ENCODE data around the gene CPN2. TPM values are rescaled to one million over a fixed set of nuclear protein-coding genes. Genes with fewer than 3 reads are reported as not detected.

Gene CPN2
- total RNA-seq, 2 donors from 2014 or later: not detected

DNA sequence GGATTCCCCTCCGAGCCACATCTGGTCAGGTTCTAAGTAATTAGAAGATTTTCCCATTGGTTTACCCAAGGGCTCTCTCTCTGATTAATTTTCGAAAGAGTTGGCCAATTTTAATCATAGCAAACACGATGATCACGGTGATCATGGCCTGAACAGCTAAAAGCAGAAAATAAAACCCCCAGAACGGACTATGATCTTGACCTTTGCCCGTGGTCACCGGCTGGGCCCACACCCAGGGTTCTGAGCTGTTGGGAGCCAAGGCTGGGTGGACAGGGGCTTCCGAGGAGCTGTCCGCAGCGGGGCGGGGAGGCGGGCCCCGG lies 45.4 kb upstream of the CPN2 start:
- Histone ChIP-seq H3K27me3 (no peaks in the 10 kb centered on the region), H3K4me1 (peaks cover 0 to 23% of the 10 kb centered on the region in 2 donors), H3K36me3 (no peaks in the 10 kb centered on the region), H3K4me3 (peak overlapping the region; percentile 19 to 38), H3K27ac (no peak overlapping the region), H3K9me3 (no peaks in the 10 kb centered on the region)
- no peak for DNase-seq (ENCODE audit: low spot score)
- TF ChIP-seq, protein P1, sequence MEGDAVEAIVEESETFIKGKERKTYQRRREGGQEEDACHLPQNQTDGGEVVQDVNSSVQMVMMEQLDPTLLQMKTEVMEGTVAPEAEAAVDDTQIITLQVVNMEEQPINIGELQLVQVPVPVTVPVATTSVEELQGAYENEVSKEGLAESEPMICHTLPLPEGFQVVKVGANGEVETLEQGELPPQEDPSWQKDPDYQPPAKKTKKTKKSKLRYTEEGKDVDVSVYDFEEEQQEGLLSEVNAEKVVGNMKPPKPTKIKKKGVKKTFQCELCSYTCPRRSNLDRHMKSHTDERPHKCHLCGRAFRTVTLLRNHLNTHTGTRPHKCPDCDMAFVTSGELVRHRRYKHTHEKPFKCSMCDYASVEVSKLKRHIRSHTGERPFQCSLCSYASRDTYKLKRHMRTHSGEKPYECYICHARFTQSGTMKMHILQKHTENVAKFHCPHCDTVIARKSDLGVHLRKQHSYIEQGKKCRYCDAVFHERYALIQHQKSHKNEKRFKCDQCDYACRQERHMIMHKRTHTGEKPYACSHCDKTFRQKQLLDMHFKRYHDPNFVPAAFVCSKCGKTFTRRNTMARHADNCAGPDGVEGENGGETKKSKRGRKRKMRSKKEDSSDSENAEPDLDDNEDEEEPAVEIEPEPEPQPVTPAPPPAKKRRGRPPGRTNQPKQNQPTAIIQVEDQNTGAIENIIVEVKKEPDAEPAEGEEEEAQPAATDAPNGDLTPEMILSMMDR (IDR thresholded peaks at IDR 0.05): no peak

DNA sequence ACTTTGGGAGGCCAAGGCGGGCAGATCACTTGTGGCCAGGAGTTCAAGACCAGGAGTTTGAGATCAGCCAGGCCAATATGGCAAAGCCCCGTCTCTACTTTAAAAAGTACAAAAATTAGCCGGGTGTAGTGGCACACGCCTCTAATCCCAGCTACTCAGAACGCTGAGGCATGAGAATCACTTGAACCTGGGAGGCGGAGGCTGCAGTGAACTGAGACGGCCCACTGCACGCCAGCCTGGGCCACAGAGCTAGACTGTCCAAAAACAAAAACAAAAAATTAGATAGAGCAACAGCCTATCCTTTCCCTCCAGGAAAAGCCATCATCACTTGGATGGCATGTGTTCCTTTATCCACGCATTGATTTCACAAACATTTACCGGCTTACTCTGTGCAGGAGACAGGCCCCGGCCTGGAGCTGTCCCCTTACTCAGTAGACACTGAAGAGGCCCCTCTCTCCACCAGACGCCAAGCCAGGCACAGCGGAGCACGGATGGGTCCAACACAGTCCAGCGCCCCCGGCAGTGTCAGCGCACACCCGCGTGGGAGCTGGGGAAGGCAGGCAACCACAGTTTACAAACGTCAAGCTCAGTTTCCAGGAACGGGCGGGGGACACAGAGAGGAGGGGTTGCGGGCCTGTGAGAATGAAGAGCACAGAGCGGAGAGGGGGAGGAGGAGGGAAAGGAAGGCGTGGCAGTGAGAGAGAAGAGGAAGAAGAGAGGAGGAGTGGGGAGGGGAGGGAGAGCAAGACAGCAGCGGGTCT lies 44.8 kb upstream of the CPN2 start:
- no peaks in the 10 kb centered on the region for H3K36me3 ChIP-seq
- H3K9me3 ChIP-seq: no peaks in the 10 kb centered on the region
- peak overlapping the region in 1 of 2 donors; percentile 38 for H3K4me3 ChIP-seq

DNA sequence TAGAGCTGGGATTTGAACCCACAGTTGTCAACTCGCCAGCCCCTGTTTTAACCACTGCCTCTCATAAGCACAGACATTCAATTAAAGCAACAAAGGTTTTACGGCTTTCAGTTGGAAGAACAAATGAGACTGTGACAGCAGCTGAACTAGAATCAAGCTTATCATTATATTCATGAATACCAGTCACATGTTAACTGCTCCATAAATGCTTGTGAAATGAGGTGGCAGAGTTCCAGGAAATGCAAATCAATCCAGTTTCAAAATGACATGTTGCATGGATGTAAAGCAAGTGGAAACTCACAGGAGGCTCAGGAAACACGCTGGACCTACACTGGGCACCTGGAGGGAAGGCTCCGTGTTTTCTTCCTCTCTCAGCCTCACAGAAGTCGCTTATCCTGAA lies 44.1 kb upstream of the CPN2 start:
- TF ChIP-seq, protein P1 (IDR thresholded peaks at IDR 0.05): no peak
- no peaks in the 10 kb centered on the region for H3K9me3 ChIP-seq
- H3K27me3 ChIP-seq: no peaks in the 10 kb centered on the region
- H3K4me3 ChIP-seq: no peak overlapping the region
- H3K4me1 ChIP-seq: peaks cover 0 to 23% of the 10 kb centered on the region in 2 donors
- no peak overlapping the region for H3K27ac ChIP-seq
- H3K36me3 ChIP-seq: no peaks in the 10 kb centered on the region
- DNase-seq (ENCODE audit: low spot score): no peak

More for the DNA sequence above, 44.8 kb upstream of the CPN2 start:
- TF ChIP-seq, protein P1 (IDR thresholded peaks at IDR 0.05): no peak
- Histone ChIP-seq H3K27me3 (no peaks in the 10 kb centered on the region), H3K4me1 (peaks cover 0 to 23% of the 10 kb centered on the region in 2 donors), H3K27ac (no peak overlapping the region)
- no peak for DNase-seq (ENCODE audit: low spot score)

DNA sequence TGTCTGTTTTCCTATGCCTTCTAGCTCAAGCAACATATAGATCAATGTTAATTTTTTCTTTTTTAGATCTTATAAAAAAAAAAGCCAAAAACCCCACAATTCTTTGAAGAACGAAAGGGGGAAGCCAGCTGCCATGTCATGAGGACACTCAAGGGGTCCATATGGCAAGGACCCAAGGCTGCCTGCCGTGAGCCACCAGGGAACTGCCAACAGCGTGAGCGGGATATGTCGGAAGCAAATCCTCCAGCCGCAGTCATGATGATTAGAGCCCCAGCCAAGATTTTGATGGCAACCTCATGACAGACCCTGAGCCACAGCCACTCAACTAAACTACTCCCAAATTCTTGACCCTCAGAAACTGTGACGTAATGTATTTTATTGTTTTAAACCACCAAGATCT lies 41.4 kb upstream of the CPN2 start:
- Histone ChIP-seq H3K36me3 (no peaks in the 10 kb centered on the region), H3K27me3 (no peaks in the 10 kb centered on the region), H3K27ac (no peak overlapping the region), H3K4me1 (peaks cover 0 to 12% of the 10 kb centered on the region in 2 donors), H3K4me3 (no peak overlapping the region), H3K9me3 (no peaks in the 10 kb centered on the region)
- DNase-seq (ENCODE audit: low spot score): no peak
- TF ChIP-seq, protein P1 (IDR thresholded peaks at IDR 0.05): no peak

DNA sequence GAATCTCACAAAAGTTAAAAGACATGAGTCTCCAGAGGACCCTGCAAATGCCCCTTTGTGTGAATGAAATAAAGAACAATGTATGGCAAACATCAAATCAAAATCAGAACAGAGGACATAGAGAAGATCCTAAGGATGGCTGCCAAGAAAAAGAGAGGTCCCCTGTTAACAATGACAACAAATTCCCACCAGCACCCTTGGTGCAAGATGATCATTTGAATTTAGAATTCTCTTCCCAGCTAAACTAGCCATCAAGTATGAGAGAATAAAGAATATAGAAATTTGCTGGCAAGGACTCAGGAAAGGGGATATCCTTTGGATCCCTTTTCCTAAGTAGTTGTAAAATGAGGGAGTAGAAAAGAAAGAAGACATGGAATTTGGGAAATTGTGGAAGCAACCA lies 39.7 kb upstream of the CPN2 start:
- TF ChIP-seq, protein P1 (IDR thresholded peaks at IDR 0.05): no peak
- no peaks in the 10 kb centered on the region for H3K4me1 ChIP-seq
- no peaks in the 10 kb centered on the region for H3K9me3 ChIP-seq
- no peak for DNase-seq (ENCODE audit: low spot score)
- H3K36me3 ChIP-seq: no peaks in the 10 kb centered on the region
- no peak overlapping the region for H3K27ac ChIP-seq
- H3K4me3 ChIP-seq: no peak overlapping the region
- no peaks in the 10 kb centered on the region for H3K27me3 ChIP-seq

DNA sequence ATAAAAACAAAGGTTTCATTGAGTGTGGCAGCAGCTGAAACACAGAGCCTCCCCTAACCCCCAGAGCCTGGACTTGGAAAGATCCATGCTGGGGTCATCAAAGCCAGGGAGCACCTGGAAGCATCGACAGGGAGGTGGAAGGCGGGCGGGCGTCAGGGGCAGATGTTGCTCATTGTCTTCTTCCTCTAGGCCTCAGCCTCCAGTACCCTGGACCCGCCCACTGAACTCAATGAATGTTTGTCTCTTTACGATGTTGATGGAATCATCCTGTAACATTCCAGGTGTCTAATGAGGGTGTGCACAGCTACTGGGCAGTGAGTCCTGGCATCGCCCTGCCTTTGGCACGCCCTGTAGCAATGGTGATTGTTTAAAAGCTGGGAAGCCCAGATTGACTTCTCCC lies 38.1 kb upstream of the CPN2 start:
- Histone ChIP-seq H3K27ac (no peak overlapping the region), H3K27me3 (no peaks in the 10 kb centered on the region), H3K4me1 (no peaks in the 10 kb centered on the region), H3K9me3 (no peaks in the 10 kb centered on the region), H3K4me3 (no peak overlapping the region), H3K36me3 (no peaks in the 10 kb centered on the region)
- TF ChIP-seq, protein P1 (IDR thresholded peaks at IDR 0.05): no peak
- DNase-seq (ENCODE audit: low spot score): peak; percentile 13

All from right atrium auricular region (tissue), 2 donors.